ENCODE results near the gene POU3F1.

POU3F1 gene

GRCh38 chr1:37997256-37998088 is 49.1 kb downstream of the POU3F1 start:
- H2BK12ac ChIP-seq (ENCODE audit: low read length in 2 of 2) = peak overlapping the region; percentile 46 to 59
- peak overlapping the region; percentile 22 for H4K91ac ChIP-seq (ENCODE audit: low read length)
- peaks cover 43% of the 10 kb centered on the region for H3K4me1 ChIP-seq (ENCODE audit: control insufficient read depth, insufficient read depth, low read depth, low read length)
- no peak overlapping the region for H3K4me2 ChIP-seq (ENCODE audit: low read length, poor library complexity, severe bottlenecking)
- peak overlapping the region; percentile 72 for H3K9ac ChIP-seq (ENCODE audit: low read length)
- H3K4ac ChIP-seq (ENCODE audit: low read depth in 1 of 2, low read length in 2 of 2) = no peak overlapping the region
- H3K4me3 ChIP-seq (ENCODE audit: insufficient read depth in 1 of 2, low read depth in 1 of 2, low read length in 2 of 2) = no peak overlapping the region
- H2BK15ac ChIP-seq (ENCODE audit: low read depth, poor library complexity, severe bottlenecking) = no peak overlapping the region
- no peaks in the 10 kb centered on the region for H3K9me3 ChIP-seq (ENCODE audit: control insufficient read depth, low read length)
- no peaks in the 10 kb centered on the region for H3K27me3 ChIP-seq (ENCODE audit: control insufficient read depth in 1 of 2, insufficient read depth in 1 of 2, low read length in 2 of 2)
- H3K79me1 ChIP-seq (replicated peaks; ENCODE audit: low read length, poor library complexity, severe bottlenecking) = peaks cover 29% of the 10 kb centered on the region
- no peak overlapping the region for H3K23ac ChIP-seq (ENCODE audit: low read length in 2 of 2)
- no peak overlapping the region for H2BK5ac ChIP-seq (ENCODE audit: low read depth, low read length, poor library complexity, severe bottlenecking)
- H2AK5ac ChIP-seq (ENCODE audit: low read length, severe bottlenecking) = no peak overlapping the region
- 92% methylated on average over 20 of the region's 25 CpGs for WGBS
- no peak overlapping the region for H3K18ac ChIP-seq (ENCODE audit: low read depth in 1 of 2, low read length in 2 of 2)
- peaks cover 21 to 45% of the 10 kb centered on the region in 2 experiments for H3K36me3 ChIP-seq (ENCODE audit: control insufficient read depth in 1 of 2, insufficient read depth in 2 of 2, low read depth in 1 of 2, low read length in 2 of 2)
- no peak for DNase-seq
- no peak overlapping the region for H2BK120ac ChIP-seq (ENCODE audit: low read depth, low read length)
- no peak overlapping the region for H3K27ac ChIP-seq (ENCODE audit: low read length, poor library complexity, severe bottlenecking)
- no peak overlapping the region for H2AFZ ChIP-seq (ENCODE audit: low read depth, low read length)
- H4K8ac ChIP-seq (ENCODE audit: low read length) = peak overlapping the region; percentile 77
- no peak overlapping the region for H3K14ac ChIP-seq (ENCODE audit: low read length in 2 of 2)

- DNase-seq = peak; percentile 71
- WGBS = 32% methylated on average over 42 of the region's 46 CpGs
- peak overlapping the region; percentile 96 for H4K91ac ChIP-seq (ENCODE audit: low read length)
Observed at GRCh38 chr1:37995751-37996345, 50.7 kb downstream of the POU3F1 start.

GRCh38 chr1:37994886-37995566 is 51.6 kb downstream of the POU3F1 start:
- Histone ChIP-seq H2BK5ac (ENCODE audit: low read depth, low read length, poor library complexity, severe bottlenecking) (no peak overlapping the region), H2BK15ac (ENCODE audit: low read depth, poor library complexity, severe bottlenecking) (peak overlapping the region; percentile 33), H3K79me1 (replicated peaks; ENCODE audit: low read length, poor library complexity, severe bottlenecking) (peaks cover 29% of the 10 kb centered on the region), H4K8ac (ENCODE audit: low read length) (peak overlapping the region; percentile 10), H3K18ac (ENCODE audit: low read depth in 1 of 2, low read length in 2 of 2) (peak overlapping the region in 1 of 2 experiments; percentile 18), H3K9ac (ENCODE audit: low read length) (peak overlapping the region; percentile 91), H3K27me3 (ENCODE audit: control insufficient read depth in 1 of 2, insufficient read depth in 1 of 2, low read length in 2 of 2) (no peaks in the 10 kb centered on the region), H3K27ac (ENCODE audit: low read length, poor library complexity, severe bottlenecking) (no peak overlapping the region), H3K4me1 (ENCODE audit: control insufficient read depth, insufficient read depth, low read depth, low read length) (peaks cover 30% of the 10 kb centered on the region), H3K23ac (ENCODE audit: low read length in 2 of 2) (no peak overlapping the region), H2AK5ac (ENCODE audit: low read length, severe bottlenecking) (no peak overlapping the region), H2AFZ (ENCODE audit: low read depth, low read length) (no peak overlapping the region), H3K9me3 (ENCODE audit: control insufficient read depth, low read length) (no peaks in the 10 kb centered on the region), H2BK120ac (ENCODE audit: low read depth, low read length) (no peak overlapping the region), H3K36me3 (ENCODE audit: control insufficient read depth in 1 of 2, insufficient read depth in 2 of 2, low read depth in 1 of 2, low read length in 2 of 2) (peaks cover 21 to 44% of the 10 kb centered on the region in 2 experiments), H3K14ac (ENCODE audit: low read length in 2 of 2) (no peak overlapping the region), H4K91ac (ENCODE audit: low read length) (no peak overlapping the region), H3K4ac (ENCODE audit: low read depth in 1 of 2, low read length in 2 of 2) (no peak overlapping the region), H2BK12ac (ENCODE audit: low read length in 2 of 2) (no peak overlapping the region), H3K4me2 (ENCODE audit: low read length, poor library complexity, severe bottlenecking) (no peak overlapping the region), H3K4me3 (ENCODE audit: insufficient read depth in 1 of 2, low read depth in 1 of 2, low read length in 2 of 2) (peak overlapping the region in 1 of 2 experiments; percentile 73)
- WGBS = 93% methylated on average over 11 of the region's 11 CpGs
- no peak for DNase-seq

More at GRCh38 chr1:37995751-37996345, 50.7 kb downstream of the POU3F1 start:
- Histone ChIP-seq H2BK5ac (ENCODE audit: low read depth, low read length, poor library complexity, severe bottlenecking) (peak overlapping the region; percentile 53), H3K36me3 (ENCODE audit: control insufficient read depth in 1 of 2, insufficient read depth in 2 of 2, low read depth in 1 of 2, low read length in 2 of 2) (peaks cover 21 to 44% of the 10 kb centered on the region in 2 experiments), H3K9ac (ENCODE audit: low read length) (peak overlapping the region; percentile 91), H3K27me3 (ENCODE audit: control insufficient read depth in 1 of 2, insufficient read depth in 1 of 2, low read length in 2 of 2) (no peaks in the 10 kb centered on the region), H3K14ac (ENCODE audit: low read length in 2 of 2) (no peak overlapping the region), H4K8ac (ENCODE audit: low read length) (peak overlapping the region; percentile 93), H3K4me3 (ENCODE audit: insufficient read depth in 1 of 2, low read depth in 1 of 2, low read length in 2 of 2) (peak overlapping the region; percentile 43 to 73), H3K79me1 (replicated peaks; ENCODE audit: low read length, poor library complexity, severe bottlenecking) (peaks cover 29% of the 10 kb centered on the region), H3K27ac (ENCODE audit: low read length, poor library complexity, severe bottlenecking) (no peak overlapping the region), H2AK5ac (ENCODE audit: low read length, severe bottlenecking) (no peak overlapping the region), H3K4ac (ENCODE audit: low read depth in 1 of 2, low read length in 2 of 2) (peak overlapping the region; percentile 44 to 46), H3K23ac (ENCODE audit: low read length in 2 of 2) (no peak overlapping the region), H2BK120ac (ENCODE audit: low read depth, low read length) (peak overlapping the region; percentile 39), H3K4me2 (ENCODE audit: low read length, poor library complexity, severe bottlenecking) (peak overlapping the region; percentile 61), H3K9me3 (ENCODE audit: control insufficient read depth, low read length) (no peaks in the 10 kb centered on the region), H3K4me1 (ENCODE audit: control insufficient read depth, insufficient read depth, low read depth, low read length) (peaks cover 36% of the 10 kb centered on the region), H3K18ac (ENCODE audit: low read depth in 1 of 2, low read length in 2 of 2) (peak overlapping the region; percentile 71 to 75), H2BK15ac (ENCODE audit: low read depth, poor library complexity, severe bottlenecking) (peak overlapping the region; percentile 71), H2AFZ (ENCODE audit: low read depth, low read length) (peak overlapping the region; percentile 29), H2BK12ac (ENCODE audit: low read length in 2 of 2) (peak overlapping the region in 1 of 2 experiments; percentile 51)

Data from mesenchymal stem cell (in vitro differentiated cells and primary cell).